HL-60 (cell line): ENCODE data around the gene ZBTB44.

ENCODE experiments used
- POLR2AphosphoS5 ChIP-seq: IDR thresholded peaks from 2 replicates; pipeline ENCODE4 v1.6.1; 2012; ENCODE audit warnings: low read depth
- TF ChIP-seq, protein P1 (sequence below): IDR thresholded peaks from one replicate; pipeline ENCODE4 v1.5.1; 2011; ENCODE audit warnings: low read length, control low read depth, inconsistent platforms; ENCODE audit not compliant: insufficient read depth

DNA sequence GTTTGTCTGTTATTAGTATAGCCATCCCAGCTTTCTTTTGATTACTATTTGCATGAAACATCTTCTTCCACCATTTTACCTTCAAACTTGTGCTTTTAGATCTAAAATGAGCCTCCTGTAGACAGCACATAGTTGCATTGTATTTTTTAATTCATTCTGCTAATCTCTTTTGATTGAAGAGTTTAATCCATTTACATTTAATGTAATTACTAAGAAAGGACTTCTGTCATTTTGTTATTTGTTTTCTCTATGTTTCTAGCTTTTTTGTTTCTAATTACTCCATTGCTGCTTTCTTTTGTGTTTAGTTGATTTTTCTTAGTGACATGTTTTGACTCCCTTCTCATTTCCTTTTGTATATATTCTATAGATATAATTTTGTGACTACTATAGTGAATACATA, 43.7 kb upstream of the ZBTB44 start:
- TF ChIP-seq, protein P1, sequence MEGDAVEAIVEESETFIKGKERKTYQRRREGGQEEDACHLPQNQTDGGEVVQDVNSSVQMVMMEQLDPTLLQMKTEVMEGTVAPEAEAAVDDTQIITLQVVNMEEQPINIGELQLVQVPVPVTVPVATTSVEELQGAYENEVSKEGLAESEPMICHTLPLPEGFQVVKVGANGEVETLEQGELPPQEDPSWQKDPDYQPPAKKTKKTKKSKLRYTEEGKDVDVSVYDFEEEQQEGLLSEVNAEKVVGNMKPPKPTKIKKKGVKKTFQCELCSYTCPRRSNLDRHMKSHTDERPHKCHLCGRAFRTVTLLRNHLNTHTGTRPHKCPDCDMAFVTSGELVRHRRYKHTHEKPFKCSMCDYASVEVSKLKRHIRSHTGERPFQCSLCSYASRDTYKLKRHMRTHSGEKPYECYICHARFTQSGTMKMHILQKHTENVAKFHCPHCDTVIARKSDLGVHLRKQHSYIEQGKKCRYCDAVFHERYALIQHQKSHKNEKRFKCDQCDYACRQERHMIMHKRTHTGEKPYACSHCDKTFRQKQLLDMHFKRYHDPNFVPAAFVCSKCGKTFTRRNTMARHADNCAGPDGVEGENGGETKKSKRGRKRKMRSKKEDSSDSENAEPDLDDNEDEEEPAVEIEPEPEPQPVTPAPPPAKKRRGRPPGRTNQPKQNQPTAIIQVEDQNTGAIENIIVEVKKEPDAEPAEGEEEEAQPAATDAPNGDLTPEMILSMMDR = no peak
- no peak for TF ChIP-seq POLR2AphosphoS5
